HepG2 (cell line): ENCODE measurements around the gene CMPK1. TPM values are rescaled to one million over a fixed set of nuclear protein-coding genes. Genes with fewer than 3 reads are reported as not detected.
"Not testable (repeated sequence)": the region's sequence is repeated elsewhere in the genome, so short reads cannot be mapped to it uniquely, and the experiment has no call there.

Experiments
- ATAC-seq: fragments of 200-7000 bp; cut with Tn5 transposase; 3 replicates; pipeline ENCODE4 v1.9.1; 2020; ENCODE audit warnings: mild to moderate bottlenecking, moderate library complexity
- BruUV-seq: library from RNA; stranded (reverse); fragments of 400-500 nt; replicated peaks from 2 replicates; lab custom pipeline; 2021; lab: Mats Ljungman, UMichigan
- CTCF ChIA-PET: fragments of 300-600 bp; formaldehyde crosslinking; extraction: SDS; loops from one replicate; lab custom pipeline; 2021; ENCODE audit warnings: low total read pairs, inconsistent platforms, low intra/inter-chr PET ratio; lab: Yijun Ruan, JAX
- POLR2A ChIA-PET: fragments of 350-600 bp; sonication (Branson Sonifier 250); formaldehyde crosslinking; loops from one replicate; lab custom pipeline; 2020; ENCODE audit warnings: antibody characterized with exemption, inconsistent platforms; lab: Yijun Ruan, JAX
- DNase-seq: peaks from one replicate; pipeline ENCODE4 v3.0.0-alpha.2; 2015; ENCODE audit warnings: low spot score
- FAIRE-seq: peaks from 3 replicates; lab custom pipeline; 2011; peaks lifted over from hg19 to GRCh38; lab: Jason Lieb, UNC
- H2AFZ ChIP-seq: one replicate; pipeline ENCODE4 v1.6.1; 2011; ENCODE audit warnings: low read length, inconsistent platforms
- H3K27ac ChIP-seq: fragments of 300-600 bp; 3 replicates; pipeline ENCODE4 v1.8.0; 2011; ENCODE audit warnings: mixed run types, mild to moderate bottlenecking, mixed read lengths, low read length, inconsistent platforms; ENCODE audit not compliant: insufficient read depth; ENCODE audit errors: extremely low read length
- H3K27me3 ChIP-seq, 2 experiments: fragments of 200-600 bp in 1 of 2; 2 replicates in 1 of 2; 3 replicates in 1 of 2; pipeline versions ENCODE4 v1.6.0 to v1.8.0; 2011; ENCODE audit warnings: low read length in 2 of 2, mild to moderate bottlenecking in 2 of 2, moderate library complexity in 2 of 2, inconsistent platforms in 1 of 2; ENCODE audit not compliant: insufficient read depth in 2 of 2, control insufficient read depth in 1 of 2
- H3K36me3 ChIP-seq, 2 experiments: fragments of 200-600 bp in 1 of 2; replicated peaks in 1 of 2; 2 replicates in 1 of 2; 3 replicates in 1 of 2; pipeline versions ENCODE4 v1.5.1 to v1.8.0; 2011; ENCODE audit warnings: low read length in 2 of 2, inconsistent platforms in 1 of 2; ENCODE audit not compliant: insufficient read depth in 2 of 2, control insufficient read depth in 1 of 2
- H3K4me1 ChIP-seq: 2 replicates; pipeline ENCODE4 v1.5.1; 2012; ENCODE audit warnings: low read length, inconsistent platforms; ENCODE audit not compliant: insufficient read depth
- H3K4me2 ChIP-seq: 2 replicates; pipeline ENCODE4 v1.6.0; 2011; ENCODE audit warnings: low read depth, low read length, inconsistent platforms
- H3K4me3 ChIP-seq, 3 experiments: fragments of 200-600 bp in 1 of 3; sonication (generic), shearing (Covaris generic) in 1 of 3; replicated peaks in 1 of 3; 2 replicates each; pipeline ENCODE4 v1.5.1; 2011 to 2016; ENCODE audit warnings: low read length in 3 of 3, inconsistent platforms in 2 of 3, low read depth in 2 of 3, mild to moderate bottlenecking in 2 of 3, control low read depth in 1 of 3, mixed read lengths in 1 of 3; ENCODE audit not compliant: insufficient read depth in 1 of 3
- H3K79me2 ChIP-seq: one replicate; pipeline ENCODE4 v1.6.1; 2011; ENCODE audit warnings: low read length, inconsistent platforms; ENCODE audit not compliant: insufficient read depth
- H3K9ac ChIP-seq: 2 replicates; pipeline ENCODE4 v1.6.0; 2011; ENCODE audit warnings: mild to moderate bottlenecking, low read depth, low read length, inconsistent platforms; ENCODE audit not compliant: insufficient read depth
- H3K9me3 ChIP-seq: 2 replicates; pipeline ENCODE4 v1.5.1; 2012; ENCODE audit warnings: mild to moderate bottlenecking, low read length
- H4K20me1 ChIP-seq: 2 replicates; pipeline ENCODE4 v1.6.0; 2011; ENCODE audit warnings: inconsistent platforms, mild to moderate bottlenecking, low read length, moderate library complexity; ENCODE audit not compliant: insufficient read depth
- AFF4 ChIP-seq: sonication (generic); formaldehyde crosslinking; IDR thresholded peaks from 2 replicates; pipeline ENCODE4 v1.4.0; 2020; ENCODE audit warnings: missing genetic modification reagents
- PHF8 ChIP-seq: sonication (generic); formaldehyde crosslinking; IDR thresholded peaks from 2 replicates; pipeline ENCODE4 v1.5.0; 2020; ENCODE audit warnings: missing genetic modification reagents
- ZNF609 ChIP-seq: sonication (generic); formaldehyde crosslinking; IDR thresholded peaks from 2 replicates; pipeline ENCODE4 v1.4.0; 2020; ENCODE audit warnings: mild to moderate bottlenecking, missing genetic modification reagents, borderline replicate concordance
- ZNF660 ChIP-seq: sonication (generic); formaldehyde crosslinking; IDR thresholded peaks from 2 replicates; pipeline ENCODE4 v1.5.1; 2020; ENCODE audit warnings: mild to moderate bottlenecking, low read depth, missing genetic modification reagents, borderline replicate concordance
- ZNF780A ChIP-seq: sonication (generic); formaldehyde crosslinking; IDR thresholded peaks from 2 replicates; pipeline ENCODE4 v1.8.0; 2022; ENCODE audit warnings: mild to moderate bottlenecking, missing genetic modification reagents, moderate library complexity
- ZSCAN30 ChIP-seq: sonication (generic); formaldehyde crosslinking; IDR thresholded peaks from 2 replicates; pipeline ENCODE4 v1.5.0; 2020; ENCODE audit warnings: mild to moderate bottlenecking, missing genetic modification reagents
- WGBS: methylation state at CpG from one replicate; pipeline ENCODE4 v1.1.6; 2017; ENCODE audit warnings: low lambda C conversion rate; 5-methylcytosine and 5-hydroxymethylcytosine counted together
- in situ Hi-C: cut with HindIII; loops from 2 replicates; pipeline ENCODE4 v1.10.0; 2017; ENCODE audit warnings: low pct_unique_long_range_greater_than_20kb; ENCODE audit not compliant: extremely low pct_ligation_motif_present
- intact Hi-C: fragments of 100-400 bp; cut with micrococcal nuclease; formaldehyde crosslinking; loops from one replicate; pipeline ENCODE4 v1.10.0; 2022; ENCODE audit not compliant: unreplicated experiment
- polyA plus RNA-seq, 8 experiments: library from polyadenylated mRNA; depleted of rRNA in 3 of 8; stranded (reverse) in 7 of 8; unstranded in 1 of 8; fragments of >200 nt; fragmentation: Illumina TruSeq in 4 of 8; extraction: Trizol in 4 of 8; gene quantifications; 2 replicates each; pipeline versions ENCODE4 v1.2.1 to v1.2.3, GENCODE V29; 2011 to 2016; ENCODE audit warnings: low read depth in 4 of 8, missing spikeins in 1 of 8, mixed read lengths in 1 of 8; ENCODE audit not compliant: insufficient read depth in 1 of 8
- total RNA-seq, 5 experiments: library from RNA; depleted of rRNA; stranded (reverse); fragments of >200 nt; fragmentation: Illumina TruSeq; extraction: Trizol; gene quantifications; 2 replicates each; pipeline ENCODE4 v1.2.3, GENCODE V29; 2016; ENCODE audit warnings: low read depth in 1 of 5

CMPK1 gene
- total and polyA plus RNA-seq, 2 of the 13 experiments (the other 11 are each of a cell fraction or from before 2014, with no cell fraction given): 38.3 to 92.0 TPM

- TF ChIP-seq ZSCAN30 (no peak), ZNF609 (CRISPR knock-in tag) (no peak), ZNF780A (CRISPR knock-in tag) (no peak), PHF8 (CRISPR knock-in tag) (peak; percentile 9), AFF4 (CRISPR knock-in tag) (no peak), ZNF660 (CRISPR knock-in tag) (no peak)
These were observed at the start of gene CMPK1 (continued) for GRCh38 chr1:47333578-47333921.

GRCh38 chr1:47288116-47288515 lies 45.5 kb upstream of the CMPK1 start:
- not testable (repeated sequence) for BruUV-seq

GRCh38 chr1:47294863-47295262 lies 38.7 kb upstream of the CMPK1 start:
- H3K4me1 ChIP-seq, POLR2A ChIA-PET, H2AFZ ChIP-seq, H3K4me2 ChIP-seq, H3K79me2 ChIP-seq, H3K4me3 ChIP-seq, ATAC-seq, H3K27me3 ChIP-seq, in situ Hi-C loops, H4K20me1 ChIP-seq, H3K9me3 ChIP-seq, intact Hi-C loops, H3K27ac ChIP-seq, FAIRE-seq, CTCF ChIA-PET, DNase-seq, H3K9ac ChIP-seq, BruUV-seq: not testable (repeated sequence)
- 96% methylated on average over 6 of the region's 6 CpGs for WGBS
- peaks cover 5 to 51% of the 10 kb centered on the region in 2 experiments for H3K36me3 ChIP-seq

More at GRCh38 chr1:47288116-47288515, 45.5 kb upstream of the CMPK1 start:
- H3K4me1 ChIP-seq, H3K4me3 ChIP-seq, intact Hi-C loops, FAIRE-seq, DNase-seq, ATAC-seq, H3K4me2 ChIP-seq, H3K9me3 ChIP-seq, H4K20me1 ChIP-seq, in situ Hi-C loops, CTCF ChIA-PET, POLR2A ChIA-PET, H3K27me3 ChIP-seq, H3K27ac ChIP-seq, H2AFZ ChIP-seq, H3K9ac ChIP-seq, H3K79me2 ChIP-seq: not testable (repeated sequence)
- peaks cover 6 to 62% of the 10 kb centered on the region in 2 experiments; a peak in 4 of 5 replicates for H3K36me3 ChIP-seq
- WGBS: 99% methylated on average over 4 of the region's 4 CpGs
